ENCODE measurements around the gene ZNF524. TPM values are rescaled to one million over a fixed set of nuclear protein-coding genes. Genes with fewer than 3 reads are reported as not detected.

ZNF524 gene
- total and polyA plus RNA-seq, 12 donors: 0.93 to 83.7 (median 28.3) TPM

GRCh38 chr19:55609326-55609725 is 9.2 kb downstream of the ZNF524 start:
- Histone ChIP-seq H3K9me3 (replicated peaks in 1 of 3) (no peaks in the 10 kb centered on the region), H3K27me3 (no peaks in the 10 kb centered on the region), H3K4me1 (replicated peaks in 1 of 2) (peaks cover 15 to 34% of the 10 kb centered on the region in 2 donors), H3K4me3 (no peak overlapping the region), H3K36me3 (replicated peaks in 1 of 2) (no peaks in the 10 kb centered on the region), H3K27ac (no peak overlapping the region)
- intact Hi-C loops (cut with DNase I): no loop called here
- TF ChIP-seq POLR2A (IDR thresholded peaks at IDR 0.05): no peak
- no peak for TF ChIP-seq CTCF (IDR thresholded peaks at IDR 0.05)
- WGBS, 4 donors: 88 to 92% (median 89%) methylated on average over 5 of the region's 5 CpGs
- no peak for DNase-seq

- WGBS, 4 donors: 41 to 52% (median 48%) methylated on average over 10 to 15 of the region's 15 CpGs
- Histone ChIP-seq H3K27ac (peak overlapping the region in 2 of 5 donors; percentile 32 to 42), H3K36me3 (replicated peaks in 1 of 2) (peaks cover 0 to 14% of the 10 kb centered on the region in 2 donors), H3K27me3 (no peaks in the 10 kb centered on the region), H3K9me3 (replicated peaks in 1 of 3) (no peaks in the 10 kb centered on the region), H3K4me3 (no peak overlapping the region), H3K4me1 (replicated peaks in 1 of 2) (peaks cover 13 to 28% of the 10 kb centered on the region in 2 donors)
- peak in 3 of 7 donors; percentile 32 to 48 (median 47) for DNase-seq
- intact Hi-C loops (cut with DNase I): no loop called here
- no peak for TF ChIP-seq POLR2A (IDR thresholded peaks at IDR 0.05)
- TF ChIP-seq CTCF (IDR thresholded peaks at IDR 0.05): no peak
These were observed 11.4 kb downstream of the ZNF524 start for GRCh38 chr19:55611300-55611982.

- Histone ChIP-seq H3K4me3 (no peak overlapping the region), H3K9me3 (replicated peaks in 1 of 3) (no peaks in the 10 kb centered on the region), H3K4me1 (replicated peaks in 1 of 2) (peaks cover 10 to 21% of the 10 kb centered on the region in 2 donors), H3K36me3 (replicated peaks in 1 of 2) (peaks cover 0 to 18% of the 10 kb centered on the region in 2 donors), H3K27ac (peak overlapping the region in 2 of 5 donors; percentile 17 to 42), H3K27me3 (no peaks in the 10 kb centered on the region)
- TF ChIP-seq POLR2A (IDR thresholded peaks at IDR 0.05) (no peak), CTCF (IDR thresholded peaks at IDR 0.05) (no peak)
- intact Hi-C loops (cut with DNase I): no loop called here
- 43 to 67% (median 53%) methylated on average over 3 of the region's 3 CpGs for WGBS, 4 donors
- DNase-seq: no peak
These were observed 12.0 kb downstream of the ZNF524 start for GRCh38 chr19:55611983-55612645.

GRCh38 chr19:55613396-55613795 is 13.3 kb downstream of the ZNF524 start:
- DNase-seq: no peak
- WGBS, 4 donors: 94 to 97% (median 96%) methylated on average over 17 to 27 of the region's 27 CpGs
- H3K9me3 ChIP-seq (replicated peaks in 1 of 3): no peaks in the 10 kb centered on the region
- TF ChIP-seq POLR2A (IDR thresholded peaks at IDR 0.05): no peak
- TF ChIP-seq CTCF (IDR thresholded peaks at IDR 0.05): no peak
- H3K27ac ChIP-seq: no peak overlapping the region
- no peak overlapping the region for H3K4me3 ChIP-seq
- no peaks in the 10 kb centered on the region for H3K27me3 ChIP-seq
- intact Hi-C loops (cut with DNase I): no loop called here
- H3K36me3 ChIP-seq (replicated peaks in 1 of 2): peaks cover 0 to 26% of the 10 kb centered on the region in 2 donors
- H3K4me1 ChIP-seq (replicated peaks in 1 of 2): peaks cover 10 to 20% of the 10 kb centered on the region in 2 donors
